T-cell (primary cell): ENCODE results near the gene AMIGO3. TPM values are rescaled to one million over a fixed set of nuclear protein-coding genes. Genes with fewer than 3 reads are reported as not detected.

ENCODE experiments used
- ATAC-seq, 4 experiments: fragments of 200-7000 bp in 3 of 4; fragments of 150-1000 bp in 1 of 4; cut with Tn5 transposase; replicated peaks in 1 of 4; 1 replicate in 3 of 4; 2 replicates in 1 of 4; pipeline ENCODE4 v1.10.0; 2021; ENCODE audit warnings: moderate library complexity in 3 of 4, mild to moderate bottlenecking in 2 of 4, moderate number of reproducible peaks in 1 of 4
- CTCF ChIA-PET, 2 donors: fragments of 300-600 bp; sonication (Branson Sonifier 250); formaldehyde crosslinking; loops; one replicate each; lab custom pipeline; 2022; ENCODE audit warnings: antibody characterized with exemption in 2 of 2; lab: Charles Lee
- POLR2A ChIA-PET, 2 donors: fragments of 300-600 bp; sonication (Branson Sonifier 250); formaldehyde crosslinking; loops; one replicate each; lab custom pipeline; 2022; ENCODE audit warnings: antibody characterized with exemption in 2 of 2; lab: Charles Lee
- DNase-seq, 35 experiments: peaks; one replicate each; pipeline versions ENCODE4 v3.0.0 to v3.0.0-alpha.2; 2013 to 2023
- H3K27ac ChIP-seq: one replicate; pipeline ENCODE4 v1.5.1; 2013; ENCODE audit warnings: low read length
- H3K27me3 ChIP-seq, 2 experiments: replicated peaks in 1 of 2; 1 replicate in 1 of 2; 2 replicates in 1 of 2; pipeline versions ENCODE4 v1.6.1 to v1.7.0; 2013; ENCODE audit warnings: low read length in 1 of 2, mixed read lengths in 1 of 2; ENCODE audit not compliant: control insufficient read depth in 2 of 2, insufficient read depth in 2 of 2; ENCODE audit errors: extremely low read depth in 1 of 2
- H3K36me3 ChIP-seq, 2 donors: 1 replicate in 1 of 2; 2 replicates in 1 of 2; pipeline versions ENCODE4 v1.6.1 to v1.7.0; 2013; ENCODE audit warnings: low read length in 1 of 2; ENCODE audit not compliant: control insufficient read depth in 2 of 2, insufficient read depth in 1 of 2; ENCODE audit errors: extremely low read depth in 1 of 2
- H3K4me1 ChIP-seq, 2 experiments: 1 replicate in 1 of 2; 2 replicates in 1 of 2; pipeline versions ENCODE4 v1.6.1 to v1.7.0; 2013; ENCODE audit warnings: low read length in 2 of 2, mixed read lengths in 1 of 2; ENCODE audit not compliant: insufficient read depth in 2 of 2, control insufficient read depth in 1 of 2; ENCODE audit errors: extremely low read depth in 1 of 2
- H3K4me3 ChIP-seq, 2 donors: 1 replicate in 1 of 2; 2 replicates in 1 of 2; pipeline versions ENCODE4 v1.5.1 to v1.7.0; 2013; ENCODE audit warnings: mild to moderate bottlenecking in 2 of 2, low read length in 1 of 2, moderate library complexity in 1 of 2; ENCODE audit not compliant: control insufficient read depth in 1 of 2; ENCODE audit errors: extremely low read depth in 1 of 2
- H3K9me3 ChIP-seq: 2 replicates; pipeline ENCODE4 v1.7.0; 2013
- H3K27ac Mint-ChIP-seq, 2 donors: one replicate each; pipeline ENCODE4 v1.8.0; 2020 to 2021; ENCODE audit warnings: mild to moderate bottlenecking in 2 of 2, mixed read lengths in 2 of 2
- H3K27me3 Mint-ChIP-seq, 2 donors: one replicate each; pipeline ENCODE4 v1.8.0; 2021 to 2022; ENCODE audit warnings: mixed read lengths in 2 of 2
- H3K36me3 Mint-ChIP-seq: one replicate; pipeline ENCODE4 v1.8.0; 2021; ENCODE audit warnings: mixed read lengths
- H3K4me1 Mint-ChIP-seq, 3 donors: one replicate each; pipeline ENCODE4 v1.8.0; 2020 to 2022; ENCODE audit warnings: mixed read lengths in 3 of 3, mild to moderate bottlenecking in 1 of 3
- H3K4me3 Mint-ChIP-seq, 3 donors: one replicate each; pipeline ENCODE4 v1.8.0; 2020 to 2022; ENCODE audit warnings: mild to moderate bottlenecking in 3 of 3, mixed read lengths in 3 of 3, moderate library complexity in 3 of 3
- H3K9me3 Mint-ChIP-seq, 3 donors: one replicate each; pipeline ENCODE4 v1.8.0; 2020 to 2022; ENCODE audit warnings: mixed read lengths in 3 of 3
- WGBS: methylation state at CpG from one replicate; pipeline ENCODE4 v1.1.5; 2013; ENCODE audit warnings: missing lambda C conversion rate; ENCODE audit not compliant: insufficient coverage; 5-methylcytosine and 5-hydroxymethylcytosine counted together
- total RNA-seq, 35 experiments: library from RNA in 6 of 35; stranded (reverse) in 6 of 35; fragments of 120-200 nt in 1 of 35; gene quantifications; one replicate each; pipeline versions ENCODE4 v1.2.1 to v1.2.4 and lab custom pipeline; 2013 to 2026

The AMIGO3 gene
- total RNA-seq, 5 donors from 2014 or later (not counting 1 experiment from before 2014, with no cell fraction given) = 0.20 to 1.4 (median 0.26) TPM; not detected in 2

DNA sequence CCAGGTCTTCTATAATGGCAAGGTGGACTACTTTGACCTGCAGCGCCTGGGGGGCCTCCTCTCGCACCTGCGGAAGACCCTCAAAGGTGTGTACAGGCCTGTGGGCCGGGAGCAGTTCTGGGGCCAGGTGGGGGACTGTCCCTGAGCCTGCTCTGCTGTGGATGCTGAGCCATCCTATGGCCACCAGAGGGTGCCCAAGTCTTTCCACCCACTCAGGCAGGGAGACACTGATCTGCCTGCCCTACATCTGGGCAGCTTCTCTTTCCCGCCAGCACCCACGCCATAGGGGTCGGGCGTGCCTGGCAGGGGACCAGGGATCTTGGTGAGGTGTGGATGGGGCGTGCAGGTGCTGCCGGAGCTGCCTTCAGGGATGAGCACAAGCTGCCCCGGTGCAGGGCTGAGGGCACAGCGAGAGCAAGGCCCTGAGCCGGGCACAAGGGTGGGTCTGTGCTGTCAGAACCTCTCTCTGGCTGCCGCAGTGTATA lies 16.0 kb downstream of the AMIGO3 start:
- H3K9me3 Mint-ChIP-seq = no peaks in the 10 kb centered on the region
- DNase-seq (peak; percentile 35 to 81 (median 61)), ATAC-seq (peak; percentile 91 to 99 (median 94))
- no peaks in the 10 kb centered on the region for H3K4me1 Mint-ChIP-seq
- H3K36me3 Mint-ChIP-seq = peaks cover 15% of the 10 kb centered on the region
- Histone ChIP-seq H3K27ac (no peak overlapping the region), H3K36me3 (peaks cover 13 to 60% of the 10 kb centered on the region in 2 donors), H3K4me1 (peaks cover 0 to 9% of the 10 kb centered on the region in 2 experiments), H3K9me3 (no peaks in the 10 kb centered on the region), H3K27me3 (no peaks in the 10 kb centered on the region), H3K4me3 (no peak overlapping the region)
- no peaks in the 10 kb centered on the region for H3K27me3 Mint-ChIP-seq
- WGBS = 84% methylated on average over 9 of the region's 14 CpGs
- ChIA-PET POLR2A (no interaction called here), CTCF (no interaction called here)
- H3K27ac Mint-ChIP-seq = no peak overlapping the region
- H3K4me3 Mint-ChIP-seq = no peak overlapping the region

- no peak overlapping the region for H3K27ac Mint-ChIP-seq
- ATAC-seq = no peak
- POLR2A ChIA-PET = no interaction called here
- peaks cover 0 to 9% of the 10 kb centered on the region in 2 experiments for H3K4me1 ChIP-seq
- no peaks in the 10 kb centered on the region for H3K27me3 Mint-ChIP-seq
- DNase-seq = no peak
- no peak overlapping the region for H3K4me3 Mint-ChIP-seq
- no peak overlapping the region for H3K4me3 ChIP-seq
- no peaks in the 10 kb centered on the region for H3K27me3 ChIP-seq
- H3K36me3 ChIP-seq = peaks cover 19 to 68% of the 10 kb centered on the region in 2 donors
- H3K36me3 Mint-ChIP-seq = peaks cover 15% of the 10 kb centered on the region
- H3K9me3 Mint-ChIP-seq = no peaks in the 10 kb centered on the region
- no peaks in the 10 kb centered on the region for H3K4me1 Mint-ChIP-seq
- WGBS = 96% methylated on average over 8 of the region's 11 CpGs
- no peaks in the 10 kb centered on the region for H3K9me3 ChIP-seq
- CTCF ChIA-PET = no interaction called here
- no peak overlapping the region for H3K27ac ChIP-seq
These were observed 16.8 kb downstream of the AMIGO3 start for GRCh38 chr3:49702672-49703071.

- Mint-ChIP-seq H3K4me3 (no peak overlapping the region), H3K27me3 (no peaks in the 10 kb centered on the region), H3K9me3 (no peaks in the 10 kb centered on the region), H3K36me3 (peaks cover 9% of the 10 kb centered on the region), H3K27ac (peak overlapping the region in 1 of 2 donors; percentile 11), H3K4me1 (no peaks in the 10 kb centered on the region)
- no peak overlapping the region for H3K4me3 ChIP-seq
- H3K4me1 ChIP-seq = peaks cover 0 to 9% of the 10 kb centered on the region in 2 experiments
- no peak overlapping the region for H3K27ac ChIP-seq
- no peaks in the 10 kb centered on the region for H3K27me3 ChIP-seq
- POLR2A ChIA-PET = no interaction called here
- no peak for ATAC-seq
- WGBS = 95% methylated on average over 11 of the region's 21 CpGs
- peaks cover 23 to 73% of the 10 kb centered on the region in 2 donors for H3K36me3 ChIP-seq
- CTCF ChIA-PET = interaction anchor here in 1 of 2 donors (0.5 kb wide), 1 partner anchor 176 kb away, joined by 3 read pairs; no protein-coding TSS in a partner anchor
- H3K9me3 ChIP-seq = no peaks in the 10 kb centered on the region
- no peak for DNase-seq
These were observed 18.0 kb downstream of the AMIGO3 start for GRCh38 chr3:49701388-49702077.

- peaks cover 23 to 66% of the 10 kb centered on the region in 2 donors for H3K36me3 ChIP-seq
- CTCF ChIA-PET = interaction anchor here in 1 of 2 donors (0.5 kb wide), 1 partner anchor 177 kb away, joined by 3 read pairs; no protein-coding TSS in a partner anchor
- H3K4me1 ChIP-seq = peaks cover 0 to 9% of the 10 kb centered on the region in 2 experiments
- H3K27me3 ChIP-seq = no peaks in the 10 kb centered on the region
- Mint-ChIP-seq H3K27ac (no peak overlapping the region), H3K27me3 (no peaks in the 10 kb centered on the region), H3K36me3 (peaks cover 9% of the 10 kb centered on the region), H3K4me1 (no peaks in the 10 kb centered on the region), H3K4me3 (no peak overlapping the region), H3K9me3 (no peaks in the 10 kb centered on the region)
- WGBS = 92% methylated on average over 13 of the region's 13 CpGs
- POLR2A ChIA-PET = interaction anchor here in 1 of 2 donors (0.5 kb wide), 1 partner anchor 630 kb away, joined by 3 read pairs; no protein-coding TSS in a partner anchor
- DNase-seq (no peak), ATAC-seq (no peak)
- no peak overlapping the region for H3K27ac ChIP-seq
- no peak overlapping the region for H3K4me3 ChIP-seq
- H3K9me3 ChIP-seq = no peaks in the 10 kb centered on the region
These were observed 18.9 kb downstream of the AMIGO3 start for GRCh38 chr3:49700453-49701128.

DNA sequence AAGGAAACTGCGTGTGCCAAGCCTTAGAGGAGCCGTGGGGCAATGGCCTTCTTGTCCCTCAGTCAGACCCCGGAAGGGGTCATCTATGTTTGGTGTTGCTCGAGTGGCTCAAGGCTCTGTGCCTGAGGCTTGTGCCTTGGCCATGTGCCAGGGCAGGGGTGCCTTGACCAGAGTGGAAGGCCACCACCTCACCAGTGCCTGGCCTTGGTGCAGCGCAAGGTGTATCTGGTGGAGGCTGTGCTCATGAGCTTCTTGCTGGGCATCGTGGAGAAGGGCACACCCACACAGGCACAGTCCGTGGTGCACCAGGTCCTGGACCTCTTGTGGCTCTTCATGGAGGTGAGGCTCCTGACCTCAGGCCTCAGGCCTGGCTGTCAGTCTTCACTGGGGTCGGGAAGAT lies 19.5 kb downstream of the AMIGO3 start:
- 80% methylated on average over 6 of the region's 8 CpGs for WGBS
- Histone ChIP-seq H3K9me3 (no peaks in the 10 kb centered on the region), H3K27ac (no peak overlapping the region), H3K4me1 (peaks cover 0 to 9% of the 10 kb centered on the region in 2 experiments), H3K36me3 (peaks cover 23 to 64% of the 10 kb centered on the region in 2 donors), H3K27me3 (no peaks in the 10 kb centered on the region), H3K4me3 (no peak overlapping the region)
- Mint-ChIP-seq H3K27ac (no peak overlapping the region), H3K9me3 (no peaks in the 10 kb centered on the region), H3K27me3 (no peaks in the 10 kb centered on the region), H3K36me3 (peaks cover 9% of the 10 kb centered on the region), H3K4me3 (no peak overlapping the region), H3K4me1 (no peaks in the 10 kb centered on the region)
- ATAC-seq = no peak
- CTCF ChIA-PET = no interaction called here
- no peak for DNase-seq
- POLR2A ChIA-PET = no interaction called here

DNA sequence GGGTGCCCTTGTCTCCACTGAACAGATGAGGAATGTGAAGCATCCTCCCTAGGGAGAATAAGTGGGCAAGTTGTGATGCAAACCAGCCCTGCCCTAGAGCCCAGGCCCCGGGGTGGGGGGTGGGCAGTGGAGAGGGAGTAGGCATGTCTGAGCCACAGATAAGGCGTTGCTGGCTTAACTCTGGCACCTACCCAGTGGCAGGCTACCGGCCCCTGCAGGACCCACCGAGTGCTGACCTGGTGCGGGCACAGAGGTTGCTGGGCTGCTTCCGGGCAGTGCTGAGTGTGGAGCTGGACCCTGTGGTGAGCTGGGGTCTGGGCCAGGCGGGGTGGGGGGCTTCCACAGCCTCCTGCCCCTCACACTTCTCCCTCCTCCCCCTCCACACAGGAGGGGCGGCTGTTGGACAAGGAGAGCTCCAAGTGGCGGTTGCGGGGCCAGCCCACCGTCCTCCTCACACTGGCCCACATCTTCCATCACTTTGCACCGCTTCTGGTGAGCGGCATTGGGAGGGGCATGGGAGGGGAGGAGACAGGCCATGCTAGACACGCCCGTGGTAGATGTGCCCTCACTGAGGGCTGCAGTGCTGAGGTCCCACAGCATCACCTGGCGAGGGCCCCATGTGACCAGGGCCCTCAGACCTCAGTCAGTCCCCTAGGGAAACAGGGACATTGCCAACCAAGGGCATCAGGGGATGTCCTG lies 20.1 kb downstream of the AMIGO3 start:
- Mint-ChIP-seq H3K9me3 (no peaks in the 10 kb centered on the region), H3K4me3 (no peak overlapping the region), H3K36me3 (peaks cover 9% of the 10 kb centered on the region), H3K27ac (no peak overlapping the region), H3K27me3 (no peaks in the 10 kb centered on the region), H3K4me1 (no peaks in the 10 kb centered on the region)
- CTCF ChIA-PET = no interaction called here
- ATAC-seq (no peak), DNase-seq (no peak)
- Histone ChIP-seq H3K27me3 (no peaks in the 10 kb centered on the region), H3K4me1 (peaks cover 0 to 9% of the 10 kb centered on the region in 2 experiments), H3K9me3 (no peaks in the 10 kb centered on the region), H3K27ac (no peak overlapping the region), H3K36me3 (peaks cover 23 to 59% of the 10 kb centered on the region in 2 donors), H3K4me3 (no peak overlapping the region)
- WGBS = 97% methylated on average over 5 of the region's 16 CpGs
- POLR2A ChIA-PET = no interaction called here
